ENCODE measurements around the gene CRELD2. TPM values are rescaled to one million over a fixed set of nuclear protein-coding genes. Genes with fewer than 3 reads are reported as not detected.

The CRELD2 gene
- total RNA-seq, 4 donors from 2014 or later, result 9.3 to 29.4 (median 21.5) TPM

GRCh38 chr22:49948958-49949913, 30.8 kb downstream of the CRELD2 start:
- no peak for DNase-seq (ENCODE audit: low spot score in 2 of 2)
- WGBS, result 94% methylated on average over 12 of the region's 42 CpGs
- peaks cover 80% of the 10 kb centered on the region for H3K4me1 ChIP-seq
- TF ChIP-seq EP300 (IDR thresholded peaks at IDR 0.05) (no peak), POLR2AphosphoS5 (IDR thresholded peaks at IDR 0.05) (peak in 2 of 3 donors; percentile 16 to 32)
- H3K4me3 ChIP-seq, result peak overlapping the region; percentile 39
- peak overlapping the region; percentile 92 for H3K27ac ChIP-seq
- H3K9me3 ChIP-seq, result no peaks in the 10 kb centered on the region
- H3K27me3 ChIP-seq, result no peaks in the 10 kb centered on the region
- no peaks in the 10 kb centered on the region for H3K36me3 ChIP-seq

DNA sequence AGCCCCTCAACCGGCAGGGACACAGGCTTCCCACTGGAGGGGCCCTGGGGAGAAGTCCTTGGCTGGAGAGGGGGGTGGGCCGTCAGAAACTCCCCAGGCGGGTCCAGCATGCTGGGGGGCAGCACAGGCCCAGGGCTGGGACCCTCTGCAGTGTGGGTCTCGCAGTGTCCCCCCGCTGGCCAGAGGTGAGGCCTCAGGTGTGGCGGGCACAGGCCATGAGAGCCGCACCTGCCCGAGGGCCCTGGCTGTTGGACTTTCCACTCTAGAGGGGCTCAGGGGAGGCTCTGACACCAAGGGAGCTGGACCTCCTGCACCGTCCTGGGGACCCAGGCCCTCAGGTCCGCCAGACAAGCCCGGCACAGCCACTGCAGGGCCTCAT, 31.5 kb downstream of the CRELD2 start:
- Histone ChIP-seq H3K4me1 (peaks cover 87% of the 10 kb centered on the region), H3K4me3 (no peak overlapping the region), H3K9me3 (no peaks in the 10 kb centered on the region), H3K27ac (peak overlapping the region; percentile 92), H3K27me3 (no peaks in the 10 kb centered on the region), H3K36me3 (no peaks in the 10 kb centered on the region)
- DNase-seq (ENCODE audit: low spot score in 2 of 2), result no peak
- no peak for TF ChIP-seq POLR2AphosphoS5 (IDR thresholded peaks at IDR 0.05)
- no peak for TF ChIP-seq POLR2A (IDR thresholded peaks at IDR 0.05)
- no peak for TF ChIP-seq CTCF (IDR thresholded peaks at IDR 0.05)
- no peak for TF ChIP-seq EP300 (IDR thresholded peaks at IDR 0.05)
- 85% methylated on average over 6 of the region's 11 CpGs for WGBS

- no peak for TF ChIP-seq POLR2AphosphoS5 (IDR thresholded peaks at IDR 0.05)
- no peak for TF ChIP-seq POLR2A (IDR thresholded peaks at IDR 0.05)
- TF ChIP-seq EP300 (IDR thresholded peaks at IDR 0.05), result no peak
- no peak for TF ChIP-seq CTCF (IDR thresholded peaks at IDR 0.05)
- Histone ChIP-seq H3K4me1 (peaks cover 93% of the 10 kb centered on the region), H3K27ac (peak overlapping the region; percentile 92), H3K36me3 (no peaks in the 10 kb centered on the region), H3K27me3 (no peaks in the 10 kb centered on the region), H3K4me3 (no peak overlapping the region), H3K9me3 (no peaks in the 10 kb centered on the region)
- no peak for DNase-seq (ENCODE audit: low spot score in 2 of 2)
- WGBS, result 95% methylated on average over 4 of the region's 18 CpGs
Measured at GRCh38 chr22:49950396-49950994, 32.1 kb downstream of the CRELD2 start.

GRCh38 chr22:49951000-49951677, 32.7 kb downstream of the CRELD2 start:
- H3K36me3 ChIP-seq, result no peaks in the 10 kb centered on the region
- no peaks in the 10 kb centered on the region for H3K27me3 ChIP-seq
- H3K27ac ChIP-seq, result peak overlapping the region; percentile 92
- 61% methylated on average over 9 of the region's 28 CpGs for WGBS
- H3K4me1 ChIP-seq, result peaks cover 94% of the 10 kb centered on the region
- H3K9me3 ChIP-seq, result no peaks in the 10 kb centered on the region
- no peak for DNase-seq (ENCODE audit: low spot score in 2 of 2)
- no peak overlapping the region for H3K4me3 ChIP-seq
- peak in 2 of 3 donors; percentile 82 to 93 for TF ChIP-seq POLR2AphosphoS5 (IDR thresholded peaks at IDR 0.05)
- TF ChIP-seq POLR2A (IDR thresholded peaks at IDR 0.05), result no peak

GRCh38 chr22:49951678-49951985, 33.2 kb downstream of the CRELD2 start:
- no peak for DNase-seq (ENCODE audit: low spot score in 2 of 2)
- H3K27ac ChIP-seq, result peak overlapping the region; percentile 92
- TF ChIP-seq CTCF (IDR thresholded peaks at IDR 0.05), result no peak
- TF ChIP-seq POLR2AphosphoS5 (IDR thresholded peaks at IDR 0.05), result no peak
- TF ChIP-seq POLR2A (IDR thresholded peaks at IDR 0.05), result no peak
- no peak for TF ChIP-seq EP300 (IDR thresholded peaks at IDR 0.05)
- no peaks in the 10 kb centered on the region for H3K36me3 ChIP-seq
- peaks cover 98% of the 10 kb centered on the region for H3K4me1 ChIP-seq
- no peaks in the 10 kb centered on the region for H3K27me3 ChIP-seq
- no peak overlapping the region for H3K4me3 ChIP-seq
- WGBS, result no CpG with 5 or more reads among the region's 4 CpGs
- H3K9me3 ChIP-seq, result no peaks in the 10 kb centered on the region

Measured in suprapubic skin (tissue), 4 donors.